ENCODE data around the gene DPPA5.
"Not testable (repeated sequence)": the region's sequence is repeated elsewhere in the genome, so short reads cannot be mapped to it uniquely, and the experiment has no call there.

DPPA5 gene

GRCh38 chr6:73353636-73354593 lies at the start of gene DPPA5:
DPPA5 (minus strand) TSS chr6:73354276; CDS start chr6:73354225, 51 bp downstream.
- DNase-seq (ENCODE audit: low spot score): no peak

GRCh38 chr6:73400656-73401055 lies 46.6 kb upstream of the DPPA5 start:
- no peak for DNase-seq (ENCODE audit: low spot score)

GRCh38 chr6:73395875-73396274 lies 41.8 kb upstream of the DPPA5 start:
- DNase-seq (ENCODE audit: low spot score): no peak

GRCh38 chr6:73394577-73395354 lies 40.7 kb upstream of the DPPA5 start, which contains the start of gene DDX43:
DDX43 (plus strand) TSS chr6:73394828; CDS start chr6:73394906, 78 bp downstream.
- no peak for DNase-seq (ENCODE audit: low spot score)

GRCh38 chr6:73393278-73393677 lies 39.2 kb upstream of the DPPA5 start:
- peak; percentile 33 for DNase-seq (ENCODE audit: low spot score)

GRCh38 chr6:73392188-73392587 lies 38.1 kb upstream of the DPPA5 start:
- DNase-seq (ENCODE audit: low spot score): not testable (repeated sequence)

- no peak for DNase-seq (ENCODE audit: low spot score)
Measured at GRCh38 chr6:73391675-73392074, 37.6 kb upstream of the DPPA5 start.

GRCh38 chr6:73389854-73390253 lies 35.8 kb upstream of the DPPA5 start:
- no peak for DNase-seq (ENCODE audit: low spot score)

- DNase-seq (ENCODE audit: low spot score): peak; percentile 68
Measured at GRCh38 chr6:73388800-73389512, 34.9 kb upstream of the DPPA5 start.

- DNase-seq (ENCODE audit: low spot score): peak; percentile 22
Measured at GRCh38 chr6:73388433-73388799, 34.3 kb upstream of the DPPA5 start.

GRCh38 chr6:73382462-73383113 lies 28.5 kb upstream of the DPPA5 start:
- DNase-seq (ENCODE audit: low spot score): no peak

- not testable (repeated sequence) for DNase-seq (ENCODE audit: low spot score)
Measured at GRCh38 chr6:73381531-73381930, 27.5 kb upstream of the DPPA5 start.

- no peak for DNase-seq (ENCODE audit: low spot score)
Measured at GRCh38 chr6:73377225-73377624, 23.1 kb upstream of the DPPA5 start.

- no peak for DNase-seq (ENCODE audit: low spot score)
Measured at GRCh38 chr6:73375216-73375615, 21.1 kb upstream of the DPPA5 start.

GRCh38 chr6:73372516-73372915 lies 18.4 kb upstream of the DPPA5 start:
- no peak for DNase-seq (ENCODE audit: low spot score)

- no peak for DNase-seq (ENCODE audit: low spot score)
Measured at GRCh38 chr6:73371984-73372383, 17.9 kb upstream of the DPPA5 start.

- no peak for DNase-seq (ENCODE audit: low spot score)
Measured at GRCh38 chr6:73369563-73369962, 15.5 kb upstream of the DPPA5 start, which contains the start of gene OOEP. OOEP (minus strand) TSS chr6:73369897; CDS start chr6:73369792, 105 bp downstream.

- no peak for DNase-seq (ENCODE audit: low spot score)
Measured at GRCh38 chr6:73369157-73369556, 15.1 kb upstream of the DPPA5 start.

- no peak for DNase-seq (ENCODE audit: low spot score)
Measured at GRCh38 chr6:73368675-73369074, 14.6 kb upstream of the DPPA5 start.

- no peak for DNase-seq (ENCODE audit: low spot score)
Measured at GRCh38 chr6:73367761-73368355, 13.8 kb upstream of the DPPA5 start.

- DNase-seq (ENCODE audit: low spot score): no peak
Measured at GRCh38 chr6:73364549-73364948, 10.5 kb upstream of the DPPA5 start.
